ENCODE results near the gene C20orf204. TPM values are rescaled to one million over a fixed set of nuclear protein-coding genes. Genes with fewer than 3 reads are reported as not detected.

The C20orf204 gene
- total RNA-seq, 1 donor from 2014 or later, result 6.8 TPM

DNA sequence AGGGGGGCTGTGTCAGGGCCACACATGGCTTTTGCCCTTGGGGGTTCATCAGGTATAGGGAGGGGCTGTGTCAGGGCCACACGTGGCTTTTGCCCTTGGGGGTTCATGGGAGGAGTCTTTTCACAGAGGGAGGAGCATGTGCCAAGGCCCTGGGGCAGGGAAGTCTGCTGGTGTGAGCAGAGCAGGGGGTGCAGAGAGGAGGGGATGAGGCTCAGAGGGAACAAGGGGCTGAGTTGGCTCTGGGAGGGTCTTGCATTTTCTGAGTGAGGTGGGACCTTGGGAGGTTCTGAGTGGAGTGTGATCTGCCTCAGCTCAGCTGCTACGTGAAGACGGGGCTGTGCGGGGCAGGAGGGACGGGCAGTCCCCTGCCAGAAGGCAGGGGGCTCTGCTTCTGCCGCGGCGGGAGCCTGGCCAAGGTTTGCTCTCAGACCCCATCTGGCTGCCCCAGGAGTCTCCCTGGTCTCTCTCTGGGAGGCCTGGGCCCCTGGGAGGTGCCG lies 19.5 kb downstream of the C20orf204 start:
- no peak for DNase-seq (ENCODE audit: extremely low read depth, low read depth, low spot score)

DNA sequence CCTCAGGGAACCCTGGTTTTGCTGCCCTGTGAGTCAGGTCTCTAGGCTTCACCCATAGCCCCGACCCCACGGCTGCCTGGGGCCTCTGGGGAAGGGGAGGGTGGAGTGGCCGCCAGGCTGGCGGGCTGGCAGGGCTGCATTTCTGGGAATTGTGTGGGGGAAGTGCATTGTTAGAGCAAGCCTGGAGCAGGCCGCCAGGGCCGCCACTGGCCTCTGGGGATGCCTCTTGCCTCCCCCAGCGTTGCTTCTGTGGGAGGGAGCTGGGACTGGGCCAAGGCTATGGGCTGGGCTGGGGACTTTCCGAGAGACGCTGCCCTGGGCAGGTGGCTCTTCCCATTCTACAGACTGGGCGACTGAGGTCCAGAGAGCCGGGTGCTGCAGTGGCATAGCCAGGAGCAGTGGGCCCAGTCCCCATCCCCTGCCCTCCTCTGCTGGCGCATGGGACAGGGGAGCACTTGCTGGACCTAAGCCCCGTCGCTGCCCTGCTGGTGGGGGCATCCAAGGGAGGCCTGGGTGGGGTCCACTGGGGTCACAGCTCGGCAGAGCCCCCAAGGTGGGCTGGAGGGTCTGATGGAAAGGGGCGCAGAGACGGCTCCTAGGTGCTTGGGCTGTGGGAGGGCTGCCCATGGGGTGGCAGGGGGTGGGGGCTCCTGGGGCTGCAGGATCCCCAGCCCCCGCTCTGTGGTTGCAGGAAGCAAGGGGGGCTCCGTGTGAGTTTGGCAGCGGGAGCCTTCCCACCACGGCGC lies 20.1 kb downstream of the C20orf204 start:
- DNase-seq (ENCODE audit: extremely low read depth, low read depth, low spot score), result no peak

DNA sequence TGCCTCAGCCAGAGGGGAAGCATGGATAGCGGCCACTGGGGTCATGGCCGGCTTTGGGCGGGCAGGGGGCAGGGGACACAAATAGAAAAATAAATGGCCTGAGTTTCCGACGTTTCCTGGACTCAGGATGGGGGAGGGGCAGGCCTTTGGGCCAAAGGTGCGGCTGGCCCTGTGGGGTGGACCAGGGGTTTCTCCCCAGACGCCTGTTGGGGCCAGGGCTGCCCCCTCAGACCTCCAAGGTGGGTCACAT lies 20.6 kb downstream of the C20orf204 start:
- DNase-seq (ENCODE audit: extremely low read depth, low read depth, low spot score), result no peak

DNA sequence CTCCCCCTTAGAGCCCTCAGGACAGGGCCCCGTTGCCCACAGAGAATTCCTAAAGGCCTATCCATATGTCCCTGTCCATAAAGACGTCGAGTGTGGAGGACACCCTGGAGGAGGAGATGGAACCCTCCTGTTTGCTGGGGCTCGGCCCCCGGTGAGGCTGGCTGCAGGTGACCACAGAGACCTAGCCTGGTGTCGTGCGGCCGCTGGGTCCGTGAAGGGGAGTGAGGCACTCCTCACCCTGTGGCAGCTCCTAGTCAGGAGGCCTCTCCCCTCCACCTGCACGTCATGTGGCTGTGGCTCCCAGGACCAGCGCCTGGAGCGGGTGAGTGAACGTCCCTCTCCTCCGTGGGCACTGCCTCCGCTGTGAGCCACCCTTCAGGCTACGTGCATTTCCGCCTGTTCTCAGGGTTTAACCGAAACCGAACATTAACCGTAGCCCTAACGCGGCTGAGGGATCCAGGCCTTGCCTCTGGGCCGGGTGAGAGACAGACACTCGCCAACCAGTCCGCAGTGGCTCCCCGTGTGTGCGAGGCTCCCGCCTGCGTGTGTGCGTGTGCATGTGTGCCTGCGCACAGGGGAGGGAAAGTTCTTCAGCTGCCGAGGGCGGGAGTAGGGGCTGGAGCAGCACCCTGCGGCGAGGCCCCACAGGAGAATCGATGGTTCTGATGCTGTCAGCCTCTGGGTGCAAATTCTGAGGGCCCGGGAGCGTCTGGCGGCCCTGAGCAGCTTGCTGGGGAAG lies 21.1 kb downstream of the C20orf204 start:
- no peak for DNase-seq (ENCODE audit: extremely low read depth, low read depth, low spot score)

DNA sequence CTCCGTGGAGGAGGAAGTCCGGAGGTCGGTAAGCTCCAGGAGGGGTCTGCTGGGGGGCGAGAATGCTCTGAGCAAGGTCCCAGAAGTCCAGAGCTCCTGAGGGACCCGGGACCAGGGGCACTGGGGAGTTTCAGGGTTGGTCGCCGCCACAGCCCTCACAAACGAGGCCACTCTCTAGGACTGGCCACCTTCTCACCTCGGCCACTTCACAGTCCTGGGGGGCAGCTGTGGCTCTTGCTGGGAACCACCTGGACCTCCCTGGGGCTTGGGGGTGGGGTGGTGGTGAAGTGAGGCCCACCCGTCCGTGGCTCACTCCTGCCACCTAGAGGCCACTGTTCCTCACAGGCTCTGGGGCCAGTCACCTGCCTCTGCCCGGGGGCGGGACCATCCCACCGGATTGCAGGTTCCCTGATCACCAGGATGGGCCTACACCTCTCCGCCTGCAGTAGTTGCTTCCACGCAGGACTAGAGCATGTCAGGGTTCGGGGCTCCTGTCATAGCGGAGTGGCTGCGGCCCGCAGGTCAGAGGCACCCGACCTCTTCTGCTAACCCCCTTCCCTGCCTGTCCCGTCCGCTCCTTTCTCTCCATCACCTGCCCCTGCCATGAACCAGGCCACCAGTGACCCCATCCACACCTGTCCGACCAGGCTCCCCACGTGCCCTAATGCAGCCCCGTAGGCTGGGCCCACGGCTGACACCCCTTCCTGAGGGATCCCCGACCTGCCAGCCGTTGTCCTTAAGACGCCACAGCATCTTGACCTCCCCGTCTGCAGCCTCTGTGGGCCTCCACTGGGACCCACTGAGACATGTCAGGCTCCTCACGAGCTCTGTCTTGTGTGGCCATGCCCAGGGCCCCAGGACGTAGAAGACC lies 21.9 kb downstream of the C20orf204 start:
- no peak for DNase-seq (ENCODE audit: extremely low read depth, low read depth, low spot score)

DNA sequence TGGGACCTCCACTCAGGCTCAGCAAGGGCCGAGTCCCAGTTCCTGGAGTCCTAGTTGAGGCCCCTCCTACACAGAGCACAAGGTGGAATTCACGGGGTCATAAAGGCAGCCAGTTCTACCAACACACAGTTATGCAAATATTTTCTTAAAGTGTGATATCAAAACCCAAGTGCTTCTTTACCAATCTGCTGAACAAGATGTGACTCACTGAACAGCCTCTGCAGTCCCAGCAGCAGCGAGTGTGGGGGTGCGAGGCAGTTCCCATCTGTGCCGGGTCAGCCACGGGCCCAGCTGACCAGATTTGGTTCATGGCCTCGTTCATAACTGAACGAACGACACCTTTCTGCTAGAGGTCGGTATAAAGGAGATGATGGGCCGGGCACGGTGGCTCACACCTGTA lies 22.6 kb downstream of the C20orf204 start:
- DNase-seq (ENCODE audit: extremely low read depth, low read depth, low spot score), result no peak

DNA sequence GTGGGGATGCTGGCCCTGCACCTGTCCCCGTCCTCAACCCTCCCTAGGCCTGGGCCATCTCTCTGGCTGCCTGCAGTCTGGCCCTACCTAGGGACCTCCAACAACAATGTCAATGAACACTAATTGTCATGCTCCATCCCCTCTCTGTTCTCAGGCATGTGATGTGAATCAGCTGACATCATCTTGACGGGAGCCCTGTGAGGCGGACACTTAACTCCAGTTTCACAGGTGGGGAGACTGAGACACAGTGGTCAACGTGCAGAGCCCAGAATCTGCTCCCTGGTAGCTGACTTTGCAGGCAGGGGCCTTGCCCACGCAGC lies 26.3 kb downstream of the C20orf204 start:
- DNase-seq (ENCODE audit: extremely low read depth, low read depth, low spot score), result no peak

DNA sequence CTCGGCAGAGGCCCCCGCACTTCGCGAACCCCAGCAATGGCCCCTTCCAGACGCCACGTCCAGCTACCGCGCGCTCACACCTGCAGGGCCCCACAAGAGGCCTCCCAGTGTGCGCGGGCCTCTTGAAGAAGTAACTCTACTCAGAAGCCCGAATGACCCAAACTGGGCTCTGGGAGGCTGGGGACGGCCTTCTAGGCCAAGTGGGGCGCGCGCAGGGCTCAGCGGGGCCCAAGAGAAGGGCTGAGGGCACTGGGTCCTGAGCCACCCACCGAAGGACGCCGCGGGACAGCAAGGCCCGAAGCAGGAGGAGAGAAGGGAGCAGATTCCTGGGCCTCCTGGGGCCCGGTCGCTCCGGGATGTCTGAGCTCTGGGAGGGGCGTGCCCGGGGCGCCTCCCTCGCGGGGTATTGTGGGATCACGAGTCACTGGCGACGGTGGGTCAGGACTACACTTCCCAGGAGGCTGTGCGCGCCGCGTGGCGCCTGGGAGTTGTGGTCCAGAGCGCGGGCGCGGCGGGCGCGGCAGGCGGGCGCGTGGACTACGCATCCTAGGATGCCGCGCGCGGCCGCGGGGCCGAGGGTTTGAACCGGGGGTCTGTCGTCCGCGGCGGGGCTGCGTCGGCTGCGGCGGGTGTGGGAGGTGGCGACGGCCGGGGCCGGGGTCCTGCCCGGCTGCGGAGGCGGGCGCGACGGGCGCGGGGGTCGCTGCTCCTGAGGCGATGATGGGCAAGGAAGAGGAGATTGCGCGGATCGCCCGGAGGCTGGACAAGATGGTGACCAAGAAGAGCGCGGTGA lies 26.8 kb downstream of the C20orf204 start, which contains the start of gene TCEA2:
Gene TCEA2 (plus strand): TSS at position 603 of the 793 bp plus-strand sequence. CDS start 115 bp downstream, at position 718.
- peak; percentile 66 for DNase-seq (ENCODE audit: extremely low read depth, low read depth, low spot score)

DNA sequence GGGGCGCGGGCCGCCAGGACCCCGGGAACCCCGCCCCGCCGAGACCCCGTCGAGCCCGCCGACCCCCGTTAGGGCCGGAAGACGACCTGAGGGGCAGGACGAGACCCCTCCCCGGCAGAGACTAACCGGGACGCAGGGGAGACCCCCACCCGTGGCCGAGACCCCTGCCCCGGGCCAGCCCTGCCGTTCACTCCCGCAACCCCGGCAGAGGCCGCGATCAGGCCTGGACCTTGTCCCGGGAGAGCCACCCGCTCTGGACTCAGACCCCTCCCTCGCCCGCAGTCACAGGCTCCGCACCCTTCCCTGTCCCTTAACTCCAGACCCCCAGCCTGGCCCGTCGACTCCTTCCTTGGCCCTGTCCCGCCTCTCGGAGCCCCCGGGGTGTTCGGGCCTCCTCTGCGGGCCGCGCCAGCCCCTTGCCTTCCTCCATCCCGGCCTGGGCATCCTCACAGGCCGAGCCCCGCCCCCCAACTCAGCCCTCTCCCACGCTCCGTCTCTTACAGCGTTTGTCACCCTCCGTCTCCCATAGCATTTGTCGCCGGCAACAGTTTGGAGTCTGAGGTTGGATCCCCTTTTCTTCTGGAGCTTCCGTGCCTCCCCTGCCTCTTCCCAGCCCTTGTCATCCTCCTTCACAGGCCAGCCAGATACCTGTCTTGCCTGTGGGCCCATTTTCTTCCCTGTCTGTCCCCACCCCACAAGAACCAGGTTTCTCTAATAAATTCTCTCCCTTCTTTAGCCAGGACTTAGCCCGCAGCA lies 27.6 kb downstream of the C20orf204 start:
- no peak for DNase-seq (ENCODE audit: extremely low read depth, low read depth, low spot score)

DNA sequence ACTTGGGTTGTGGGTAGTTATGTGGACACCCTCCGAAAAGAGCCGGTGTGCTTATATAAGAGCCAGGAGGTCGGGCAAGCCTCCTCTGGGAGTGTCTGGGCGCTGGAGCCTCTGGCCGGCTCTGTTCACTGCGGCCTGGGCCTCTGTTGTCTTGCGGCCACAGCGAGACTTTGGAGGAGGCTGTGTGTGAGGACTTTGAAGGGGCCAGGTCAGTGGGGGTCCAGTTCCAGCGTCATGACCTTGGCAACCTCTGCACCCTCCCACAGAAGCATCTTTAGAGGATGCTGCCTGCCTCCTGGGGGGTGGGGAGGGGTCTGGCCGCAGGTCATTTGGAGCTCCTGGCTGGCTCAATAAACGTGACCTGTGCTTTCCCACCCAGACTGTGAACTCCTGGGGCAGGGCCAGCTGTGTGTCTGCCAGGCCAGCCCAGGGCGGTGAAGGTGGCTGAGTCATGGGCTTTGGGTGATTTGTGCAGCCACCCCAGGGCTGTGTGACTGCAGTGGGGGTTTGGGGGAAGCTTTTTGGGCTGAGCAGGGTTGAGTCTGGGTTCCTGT lies 28.2 kb downstream of the C20orf204 start:
- DNase-seq (ENCODE audit: extremely low read depth, low read depth, low spot score), result no peak

DNA sequence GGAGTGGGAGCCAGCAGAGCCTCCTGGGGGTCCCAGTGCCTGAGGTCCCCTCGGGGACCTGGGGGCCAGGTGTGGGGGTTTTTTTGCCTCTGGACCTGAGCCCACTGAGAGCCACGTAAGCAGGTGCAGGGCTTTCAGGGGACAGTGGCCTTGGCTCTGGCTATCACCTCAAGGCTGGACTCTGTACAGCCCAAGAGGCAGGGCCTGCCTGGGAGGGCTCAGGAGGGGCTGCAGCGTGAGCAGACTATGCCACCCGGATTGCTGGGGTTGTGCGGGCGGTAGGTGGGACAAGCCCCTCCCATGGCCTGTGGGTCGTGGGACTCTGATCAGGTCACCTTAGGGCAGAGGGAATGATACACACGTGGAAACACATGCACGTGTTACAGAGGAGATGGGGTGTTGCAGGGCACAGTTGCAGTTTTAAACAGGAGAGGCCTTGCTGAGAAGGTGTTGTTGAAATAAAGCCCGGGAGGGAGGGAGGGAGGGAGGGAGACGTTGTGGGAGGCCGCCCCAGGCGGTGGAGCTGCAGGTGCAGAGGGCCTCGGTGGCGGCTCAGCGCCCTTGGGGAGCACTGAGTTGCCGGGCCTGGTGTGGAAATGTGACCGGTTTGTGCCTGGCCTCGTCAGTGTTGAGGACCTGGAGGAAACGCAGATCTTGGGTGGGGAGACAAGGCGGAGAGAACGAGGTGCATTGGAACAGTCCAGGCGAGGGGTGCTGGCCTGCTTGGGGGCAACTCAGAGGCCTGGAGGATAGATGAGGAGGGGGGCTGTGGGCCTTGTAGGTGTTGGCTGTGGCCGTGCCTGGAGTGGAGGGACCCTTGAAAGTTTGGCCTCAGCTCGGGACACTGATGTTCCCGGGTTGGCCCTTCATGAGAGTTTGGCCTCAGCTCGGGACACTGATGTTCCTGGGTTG lies 29.3 kb downstream of the C20orf204 start:
- no peak for DNase-seq (ENCODE audit: extremely low read depth, low read depth, low spot score)

DNA sequence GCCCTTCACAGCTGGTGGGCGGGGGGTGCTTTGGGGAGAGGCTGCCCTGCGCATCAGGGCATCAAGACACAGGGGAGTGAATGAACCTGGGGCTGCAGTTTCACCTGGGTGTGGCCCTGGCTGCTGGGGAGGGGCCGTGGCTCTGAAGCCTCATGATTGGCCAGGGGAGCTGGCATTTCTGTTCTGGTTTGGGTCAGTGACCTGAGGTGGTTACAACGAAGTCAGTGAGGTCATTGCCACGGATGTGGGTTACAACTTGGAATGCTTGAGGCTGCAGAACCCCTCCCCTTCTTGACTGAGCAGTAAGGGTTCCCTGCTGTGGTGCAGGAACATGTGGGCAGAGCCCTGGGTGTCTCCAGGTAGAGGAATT lies 30.0 kb downstream of the C20orf204 start:
- DNase-seq (ENCODE audit: extremely low read depth, low read depth, low spot score), result no peak

DNA sequence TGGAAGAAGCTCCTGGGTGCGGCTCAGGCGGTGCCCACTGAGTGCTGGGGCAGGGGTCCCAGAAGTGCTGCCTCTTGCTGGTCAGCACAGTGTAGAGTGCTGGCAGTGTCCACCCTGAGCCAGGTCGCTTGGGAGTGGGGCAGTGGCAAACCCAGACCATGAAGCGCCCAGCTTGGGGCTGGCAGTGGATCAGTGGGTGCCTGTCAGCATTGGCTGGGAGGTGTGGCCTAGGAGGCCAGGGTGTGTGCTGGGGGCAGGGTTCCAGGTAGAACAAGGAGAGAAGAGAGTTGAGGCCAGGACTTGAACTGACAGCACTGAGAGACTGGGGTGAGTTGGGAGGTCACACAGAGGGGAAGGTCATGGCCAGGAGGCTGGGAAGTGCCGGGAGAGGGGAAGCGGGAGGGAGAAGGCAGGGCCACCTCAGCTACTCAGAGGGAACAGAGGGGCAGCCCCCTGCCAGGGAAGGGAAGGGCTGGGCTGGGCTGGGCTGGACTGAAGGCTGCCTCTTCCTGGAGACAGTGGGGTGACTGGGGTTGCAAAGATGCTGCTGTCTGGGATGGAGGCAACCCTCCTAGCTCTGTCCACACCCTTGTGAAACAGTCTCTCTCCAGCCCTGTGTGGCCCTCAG lies 31.1 kb downstream of the C20orf204 start:
- DNase-seq (ENCODE audit: extremely low read depth, low read depth, low spot score), result no peak

DNA sequence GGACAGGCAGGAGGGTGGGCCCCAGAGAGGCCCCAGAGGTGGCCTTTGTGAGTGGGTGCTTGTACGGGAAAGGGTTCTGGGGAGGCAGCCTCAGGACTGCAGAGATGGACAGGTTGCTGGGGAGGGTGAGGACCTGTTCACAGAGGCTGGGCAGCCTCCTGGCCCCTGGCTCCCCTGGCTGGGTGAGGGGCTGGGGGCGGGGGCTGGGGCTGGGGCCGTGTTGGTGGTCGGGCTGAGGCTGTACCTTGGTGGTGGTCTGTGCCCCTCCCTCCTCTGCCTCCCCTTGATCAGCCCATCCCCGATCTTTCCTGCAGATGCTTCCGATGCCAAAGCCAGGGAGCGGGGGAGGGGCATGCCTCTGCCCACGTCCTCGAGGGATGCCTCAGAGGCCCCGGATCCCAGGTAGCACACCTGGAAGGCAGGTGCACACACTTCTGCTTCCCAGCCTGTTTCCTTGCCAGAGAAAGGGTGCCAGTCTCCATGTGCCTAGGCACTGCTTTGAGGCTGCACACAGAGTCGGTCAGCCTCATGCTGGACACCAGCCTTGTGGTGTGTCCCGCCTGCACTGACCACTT lies 31.8 kb downstream of the C20orf204 start:
- DNase-seq (ENCODE audit: extremely low read depth, low read depth, low spot score), result no peak

DNA sequence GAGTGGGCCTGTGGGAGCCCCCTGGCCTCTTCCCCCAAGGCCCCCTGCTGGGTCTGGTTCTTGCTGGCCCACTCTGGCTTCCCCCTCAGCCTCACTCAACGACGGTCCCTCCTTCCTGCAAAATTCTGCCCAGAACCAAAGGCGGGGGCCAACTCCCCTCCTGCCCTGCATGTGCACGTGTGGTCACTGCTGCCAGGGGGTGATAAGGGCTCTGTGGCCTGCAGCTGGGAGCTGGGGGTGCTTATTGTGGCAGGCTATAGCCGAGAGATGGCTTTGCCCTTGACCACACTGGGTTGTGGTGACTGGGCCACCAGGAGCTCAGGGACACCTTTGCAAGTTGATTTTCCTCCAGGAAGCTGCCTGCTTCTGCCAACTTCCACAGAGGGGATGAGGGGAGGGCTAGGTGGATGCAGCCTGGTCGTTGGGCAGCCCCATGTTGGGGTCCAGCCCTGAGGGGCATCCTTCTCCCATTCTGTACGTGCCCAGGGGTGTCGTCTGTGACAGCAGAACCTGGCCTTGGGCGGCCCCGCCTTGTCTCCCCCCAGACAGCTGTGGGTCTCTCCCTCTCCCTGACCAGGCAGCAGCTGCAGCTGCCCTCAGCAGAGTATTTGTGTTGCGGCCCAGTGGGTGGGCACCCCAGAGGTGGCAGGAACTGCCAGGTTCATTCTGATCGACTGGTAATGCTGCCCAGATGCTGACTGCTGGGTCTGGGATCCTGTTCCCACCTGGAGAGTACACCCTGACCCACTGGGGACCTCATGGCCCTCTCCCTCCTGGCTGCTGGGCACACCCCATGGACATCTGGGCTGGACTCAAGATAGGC lies 32.6 kb downstream of the C20orf204 start:
- no peak for DNase-seq (ENCODE audit: extremely low read depth, low read depth, low spot score)

DNA sequence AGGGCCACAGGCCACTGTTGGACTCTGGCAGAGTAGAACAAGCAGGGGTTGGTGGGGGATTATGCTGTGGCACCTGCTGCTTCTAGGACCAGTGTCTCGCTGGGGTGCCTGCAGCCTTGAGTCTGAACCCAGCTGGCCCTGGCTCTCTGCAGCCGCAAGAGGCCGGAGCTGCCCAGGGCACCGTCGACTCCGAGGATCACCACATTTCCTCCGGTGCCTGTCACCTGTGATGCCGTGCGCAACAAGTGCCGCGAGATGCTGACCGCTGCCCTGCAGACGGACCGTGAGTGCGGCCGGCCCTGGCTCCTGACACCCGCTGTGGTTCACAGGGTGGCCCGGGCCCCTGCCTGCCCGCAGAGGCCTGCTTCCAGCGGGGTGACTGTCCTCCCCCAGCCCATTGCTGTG lies 33.2 kb downstream of the C20orf204 start:
- DNase-seq (ENCODE audit: extremely low read depth, low read depth, low spot score), result no peak

DNA sequence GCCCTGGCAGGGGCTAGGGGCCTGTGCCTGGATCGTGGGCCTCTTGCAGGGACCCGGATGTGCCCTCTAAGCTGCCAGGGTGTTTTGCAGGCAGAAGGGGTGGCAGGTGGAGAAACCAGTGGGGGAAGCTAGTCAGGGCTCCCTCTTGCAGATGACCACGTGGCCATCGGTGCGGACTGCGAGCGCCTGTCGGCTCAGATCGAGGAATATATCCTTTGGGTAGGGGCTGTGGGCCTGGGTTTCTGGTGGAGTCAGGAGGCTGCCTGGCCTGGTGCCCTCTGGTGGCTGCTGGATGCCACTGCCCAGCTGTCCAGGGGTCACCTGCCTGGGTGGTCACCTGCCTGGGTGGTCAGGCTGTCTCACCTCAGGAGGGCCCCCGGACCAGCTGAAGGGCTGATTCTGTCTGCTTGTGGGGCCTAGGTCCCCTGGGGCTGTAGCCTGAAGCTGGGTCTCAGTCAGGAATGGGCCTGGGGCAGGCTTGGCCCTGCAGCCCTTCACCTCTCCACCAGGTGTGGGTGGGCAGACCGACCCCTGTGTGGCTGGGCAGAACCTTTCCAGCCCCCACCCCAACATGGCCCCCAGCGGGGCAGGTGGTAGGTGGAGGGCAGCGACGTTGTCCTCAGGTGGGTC lies 33.7 kb downstream of the C20orf204 start:
- no peak for DNase-seq (ENCODE audit: extremely low read depth, low read depth, low spot score)

Measured in glomerular endothelial cell (primary cell).